HG03575 (cell line): ENCODE data around the gene PPP2R3B.

Source experiments
- ATAC-seq: cut with Tn5 transposase; IDR thresholded peaks from one replicate; pipeline ENCODE4 v1.9.1; 2021; ENCODE audit not compliant: unreplicated experiment, insufficient number of reproducible peaks, low FRiP score; ENCODE audit errors: extremely low read depth

Gene PPP2R3B

DNA sequence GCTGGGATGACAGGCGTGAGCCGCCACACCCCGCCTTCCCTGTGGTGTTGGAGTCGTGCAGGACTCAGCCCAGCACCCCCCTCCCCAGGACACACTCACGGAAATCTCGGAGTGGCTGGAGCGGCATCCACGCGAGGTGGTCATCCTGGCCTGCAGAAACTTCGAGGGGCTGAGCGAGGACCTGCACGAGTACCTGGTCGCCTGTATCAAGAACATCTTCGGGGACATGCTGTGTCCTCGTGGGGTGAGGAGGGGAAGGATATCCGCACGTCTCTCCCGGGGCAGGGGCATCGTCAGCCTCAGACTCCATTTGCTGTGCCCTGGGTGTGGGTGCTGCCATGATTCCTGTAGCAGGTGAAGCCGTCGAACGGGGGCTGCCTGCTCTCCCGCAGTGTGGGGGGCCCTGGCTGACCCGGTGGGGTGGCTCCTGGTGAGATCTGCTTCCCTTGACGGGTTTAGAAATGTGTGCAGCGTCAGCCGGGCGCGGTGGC, 95.3 kb downstream of the PPP2R3B start:
- no peak for ATAC-seq

DNA sequence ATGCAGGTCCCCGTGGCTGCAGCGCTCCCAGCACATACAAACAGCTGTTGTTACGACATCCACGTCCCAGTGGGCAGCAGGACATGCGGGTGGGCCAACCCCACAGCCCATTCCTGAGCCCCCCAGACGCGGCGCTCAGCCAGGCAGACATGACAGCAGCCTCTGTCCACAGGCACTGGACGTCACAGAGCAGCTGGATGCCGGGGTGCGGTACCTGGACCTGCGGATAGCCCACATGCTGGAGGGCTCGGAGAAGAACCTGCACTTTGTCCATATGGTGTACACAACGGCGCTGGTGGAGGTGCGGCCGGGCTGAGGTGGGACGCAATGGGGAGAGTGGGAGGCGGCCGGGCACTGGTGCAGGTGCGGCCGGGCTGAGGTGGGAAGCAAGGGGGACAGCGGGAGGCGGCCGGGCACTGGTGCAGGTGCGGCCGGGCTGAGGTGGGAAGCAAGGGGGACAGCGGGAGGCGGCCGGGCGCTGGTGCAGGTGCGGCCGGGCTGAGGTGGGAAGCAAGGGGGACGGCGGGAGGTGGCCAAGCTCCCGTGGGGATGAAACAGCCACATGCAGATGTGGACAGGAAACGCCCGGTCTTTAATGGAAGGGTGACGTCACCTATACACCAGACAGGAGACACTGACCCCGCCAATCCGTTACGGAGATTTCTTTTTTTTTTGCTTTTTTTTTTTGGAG, 96.1 kb downstream of the PPP2R3B start:
- no peak for ATAC-seq

- no peak for ATAC-seq
Observed at GRCh38 chrX:288561-288991, 98.1 kb downstream of the PPP2R3B start.

GRCh38 chrX:287670-288069, 99.0 kb downstream of the PPP2R3B start:
- no peak for ATAC-seq

- ATAC-seq: no peak
Observed at GRCh38 chrX:285076-285677, 101.5 kb downstream of the PPP2R3B start.
